ENCODE data around the gene SLC12A9.

- TF ChIP-seq CTCF (IDR thresholded peaks at IDR 0.05) (no peak), EP300 (IDR thresholded peaks at IDR 0.05) (no peak)
These were observed 22.8 kb downstream of the SLC12A9 start for GRCh38 chr7:100875356-100875751.

Data from upper lobe of left lung (tissue), 4 donors.